NCI-H128 (cell line): ENCODE measurements around the gene GHRH.

Experiments used
- DNase-seq: peaks from one replicate; lab custom pipeline; 2025; ENCODE audit not compliant: unreplicated experiment; lab: John Stamatoyannopoulos, UW

GHRH gene

GRCh38 chr20:37263686-37264085 lies 2.1 kb upstream of the GHRH start:
- DNase-seq = no peak

GRCh38 chr20:37262505-37262904 lies 891 bp upstream of the GHRH start:
- no peak for DNase-seq

- no peak for DNase-seq
Measured at GRCh38 chr20:37260923-37261322, 691 bp downstream of the GHRH start.

DNA sequence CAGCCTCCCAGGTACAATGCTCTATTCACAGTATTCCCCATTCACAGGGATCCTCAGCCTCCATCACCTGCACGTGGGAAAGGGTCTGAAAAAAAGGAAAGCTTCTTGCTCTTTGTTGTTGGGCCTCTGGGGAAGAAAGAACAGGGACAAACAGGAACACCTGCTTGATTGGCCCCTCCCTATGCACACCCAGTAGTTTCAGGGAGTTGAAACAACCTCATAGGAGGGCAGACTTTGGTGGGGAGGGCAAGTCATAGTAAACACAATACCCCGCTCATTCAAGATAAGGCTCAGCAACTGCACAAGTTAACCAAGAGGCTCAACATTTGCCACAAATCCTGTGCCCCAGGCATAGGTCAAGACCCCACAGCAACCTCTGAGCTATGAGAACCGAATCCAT lies 1.7 kb downstream of the GHRH start:
- DNase-seq = peak; percentile 60

- no peak for DNase-seq
Measured at GRCh38 chr20:37259031-37259430, 2.6 kb downstream of the GHRH start.

DNA sequence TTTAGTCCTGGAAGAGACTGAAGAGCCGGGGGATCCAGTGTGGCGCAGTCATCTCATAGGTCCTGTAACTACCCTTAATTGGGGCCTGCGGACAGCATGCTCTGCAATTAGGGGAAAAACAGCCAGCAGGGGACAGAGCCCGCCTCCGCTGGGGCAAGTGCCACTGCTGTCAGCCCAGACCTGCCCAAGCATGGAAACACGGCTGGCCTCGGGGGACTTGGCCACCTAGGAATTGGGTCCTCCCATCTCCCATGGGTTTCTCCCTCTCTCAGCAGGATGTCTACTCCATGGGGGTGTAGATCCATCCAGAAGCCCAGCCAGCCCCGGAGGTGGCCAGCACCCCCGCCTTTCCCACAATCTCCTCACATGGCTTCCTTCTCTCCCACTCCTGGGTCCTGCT lies 3.6 kb downstream of the GHRH start:
- DNase-seq = no peak

DNA sequence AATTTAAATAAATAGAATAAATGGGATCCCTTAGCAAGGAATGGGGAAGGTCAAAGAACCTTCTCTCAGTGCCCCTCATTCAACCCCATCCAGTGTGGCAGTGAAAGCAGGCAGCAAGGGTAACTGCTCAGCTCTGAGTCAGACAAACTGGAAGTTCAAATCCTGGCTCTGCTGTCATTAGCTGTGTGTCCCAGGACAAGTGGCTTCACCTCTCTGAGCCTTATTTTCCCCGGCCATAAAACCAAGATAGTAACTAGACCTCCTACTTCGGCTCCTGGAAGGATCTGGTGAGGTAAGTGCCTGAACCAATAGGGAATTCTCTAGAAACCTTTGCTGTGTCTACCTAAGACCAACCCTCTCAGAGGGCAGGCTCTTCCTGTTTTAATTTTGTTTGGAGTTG lies 4.1 kb downstream of the GHRH start:
- DNase-seq = no peak

DNA sequence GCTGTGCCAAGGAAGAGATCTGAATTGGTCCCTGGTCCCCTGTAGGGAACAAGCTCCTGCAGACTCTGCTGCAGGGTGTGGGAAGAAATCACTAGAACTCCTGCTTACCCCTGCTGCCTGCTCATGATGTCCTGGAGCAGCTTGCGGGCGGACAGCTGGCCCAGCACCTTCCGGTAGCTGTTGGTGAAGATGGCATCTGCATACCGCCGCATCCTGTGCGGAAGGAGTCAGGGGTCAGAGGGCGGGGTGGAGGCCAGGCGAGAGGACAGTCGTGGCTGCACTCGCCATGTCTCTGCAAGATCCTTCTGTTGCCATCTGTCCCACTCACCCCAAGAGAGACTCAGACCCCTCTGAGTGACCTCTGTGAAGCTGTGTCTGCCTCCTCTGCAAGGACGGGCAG lies 5.3 kb downstream of the GHRH start:
- DNase-seq = no peak

DNA sequence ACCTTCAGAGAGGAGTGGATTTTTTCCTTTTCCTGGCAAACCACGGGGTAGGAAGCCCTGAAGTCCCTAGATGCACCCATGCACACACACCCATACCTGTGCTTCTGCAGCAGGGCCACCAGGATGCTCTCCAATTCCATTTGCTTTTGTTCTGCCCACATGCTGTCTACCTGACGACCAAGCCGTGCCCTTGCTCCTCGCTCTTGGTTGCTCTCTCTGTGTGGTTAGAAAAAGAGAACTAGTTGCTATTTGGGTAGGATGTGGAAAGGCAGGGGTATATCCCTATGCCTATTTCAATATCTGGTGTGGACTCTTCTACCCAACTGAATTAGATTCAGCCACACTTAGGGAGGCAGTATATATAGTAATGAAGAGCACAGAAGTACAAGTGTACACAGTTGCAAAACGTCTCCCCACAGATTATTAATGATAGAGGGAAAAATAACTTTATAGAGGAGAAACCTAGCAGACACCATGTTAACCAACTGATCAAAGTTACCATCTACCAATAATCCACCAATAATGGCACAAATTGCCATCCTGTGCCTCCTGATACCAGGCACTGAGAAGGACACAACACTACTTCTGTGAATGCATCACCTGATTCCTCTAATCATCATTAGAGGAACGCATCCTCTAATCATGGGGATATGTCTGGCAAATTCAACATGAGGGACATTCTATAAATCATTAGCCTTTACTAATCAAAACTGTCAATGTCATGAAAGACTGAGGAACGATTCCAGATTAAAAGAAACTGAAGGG lies 7.3 kb downstream of the GHRH start:
- DNase-seq = no peak

- no peak for DNase-seq
Measured at GRCh38 chr20:37253087-37253486, 8.5 kb downstream of the GHRH start.

DNA sequence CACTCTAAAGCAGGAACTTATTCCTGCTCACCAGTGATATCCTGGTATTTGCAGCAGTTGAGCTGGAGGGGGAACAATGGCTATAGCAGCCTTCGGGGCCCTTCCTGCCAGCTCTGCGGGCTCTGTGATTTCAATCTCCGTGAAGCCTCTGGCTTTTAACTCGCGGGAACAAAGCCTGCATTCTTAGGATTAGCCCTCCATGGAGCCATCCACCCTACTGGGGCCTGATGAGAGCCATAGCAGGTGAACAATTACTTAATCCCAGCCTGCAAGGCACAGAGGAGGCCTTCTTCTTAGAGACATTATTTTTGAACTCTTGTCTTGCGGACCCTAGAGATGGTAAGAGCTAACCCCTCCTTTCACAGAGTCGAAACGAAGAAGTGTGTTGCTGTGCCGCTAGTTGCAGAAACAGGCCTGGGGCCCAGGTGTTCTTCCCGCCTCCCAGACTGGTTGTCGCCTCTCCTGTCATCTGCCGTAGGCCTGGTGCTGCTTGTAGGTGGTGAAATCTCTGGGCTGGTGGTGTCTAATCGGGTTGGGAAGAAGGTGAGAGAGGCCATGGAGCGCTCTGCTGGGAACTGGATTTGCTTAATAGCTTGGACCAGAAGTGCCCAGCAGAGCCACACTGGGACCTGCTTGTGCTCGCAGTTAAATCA lies 9.7 kb downstream of the GHRH start:
- no peak for DNase-seq

DNA sequence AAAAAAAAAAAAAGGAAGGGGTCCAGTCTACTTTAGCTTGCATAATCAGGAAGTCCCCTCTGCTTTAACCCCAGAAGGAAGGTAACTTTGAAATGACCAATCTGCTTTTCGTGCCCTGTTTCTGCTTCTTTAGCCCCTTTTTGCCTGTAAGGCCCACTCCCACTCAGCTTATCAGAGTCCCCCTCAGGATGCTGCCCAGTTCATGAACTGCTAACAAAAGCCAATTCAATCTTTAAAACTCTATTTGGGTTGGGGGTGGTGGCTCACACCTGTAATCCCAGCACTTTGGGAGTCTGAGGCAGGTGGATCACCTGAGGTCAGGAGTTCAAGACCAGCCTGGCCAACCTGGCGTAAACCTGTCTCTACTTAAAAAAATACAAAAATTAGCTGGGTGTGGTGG lies 12.3 kb downstream of the GHRH start:
- DNase-seq = no peak

DNA sequence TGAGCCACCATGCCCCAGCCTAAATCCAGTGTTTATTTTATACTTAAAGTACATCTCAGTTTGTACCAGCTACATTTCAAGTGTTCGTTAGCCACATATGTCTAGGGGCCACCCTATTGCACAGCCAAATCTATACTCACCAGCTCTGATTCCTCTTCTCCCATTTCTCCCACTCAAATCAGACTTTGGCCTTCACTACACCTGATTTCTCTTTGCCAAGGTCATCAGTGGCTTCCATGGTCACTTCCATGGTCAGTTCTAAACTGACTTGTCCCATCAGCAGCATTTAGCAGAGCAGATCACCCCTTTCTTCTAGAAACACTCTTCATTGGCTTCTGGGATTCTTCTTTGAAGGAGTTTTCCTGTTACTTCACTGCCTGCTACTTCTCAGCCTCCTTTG lies 14.1 kb downstream of the GHRH start:
- no peak for DNase-seq

DNA sequence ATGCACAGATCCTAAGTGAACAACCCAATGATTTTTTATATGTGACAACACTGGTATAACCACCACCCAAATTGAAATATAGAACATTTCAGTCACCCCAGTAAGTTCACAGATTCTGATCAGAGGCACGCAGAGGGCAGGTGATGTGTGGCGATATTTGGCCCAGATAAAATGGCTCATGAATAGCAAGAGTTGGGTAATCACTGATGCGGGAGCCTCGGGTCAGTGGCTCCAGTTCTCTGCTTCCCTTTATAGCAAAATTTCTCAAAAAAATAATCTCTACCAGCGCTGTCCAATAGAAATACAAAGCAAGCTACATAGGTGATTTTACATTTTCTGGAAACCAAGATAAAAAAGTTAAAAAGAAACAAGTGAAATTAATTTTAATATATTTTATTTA lies 14.9 kb downstream of the GHRH start:
- DNase-seq = no peak

GRCh38 chr20:37245216-37246150 lies 16.1 kb downstream of the GHRH start:
- peak; percentile 88 for DNase-seq

- no peak for DNase-seq
Measured at GRCh38 chr20:37244572-37244957, 17.0 kb downstream of the GHRH start.

DNA sequence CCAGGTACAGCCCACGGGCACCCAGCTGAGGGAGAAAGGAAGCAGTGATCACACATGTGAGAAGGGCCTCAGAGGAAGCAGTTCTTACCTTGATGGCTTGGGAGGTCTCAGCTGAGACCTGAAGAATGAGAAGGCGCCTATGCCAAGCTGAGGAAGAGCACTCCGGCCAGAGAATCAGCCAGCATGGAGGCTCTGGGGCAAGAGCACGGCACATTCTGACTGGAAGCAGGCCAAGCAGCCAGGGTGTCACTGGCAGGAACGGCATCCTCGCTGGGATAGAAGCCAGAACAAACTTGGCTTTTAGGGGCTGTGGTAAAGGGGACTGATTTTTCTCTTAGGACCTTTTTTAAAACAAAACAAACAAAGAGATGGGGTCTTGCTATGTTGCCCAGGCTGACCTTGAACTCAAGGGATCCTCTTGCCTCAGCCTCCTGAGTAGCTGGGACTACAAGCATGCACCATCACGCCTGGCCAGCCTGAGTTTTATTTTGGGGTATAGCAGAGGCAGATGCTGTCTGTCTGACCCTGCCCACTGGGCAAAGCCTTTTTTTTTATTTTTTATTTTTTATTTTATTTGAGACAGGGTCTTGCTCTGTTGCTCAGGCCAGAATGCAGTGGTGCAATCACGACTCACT lies 17.6 kb downstream of the GHRH start:
- no peak for DNase-seq

GRCh38 chr20:37243076-37243936 lies 18.3 kb downstream of the GHRH start:
- DNase-seq = no peak

- DNase-seq = no peak
Measured at GRCh38 chr20:37242503-37242902, 19.1 kb downstream of the GHRH start.

DNA sequence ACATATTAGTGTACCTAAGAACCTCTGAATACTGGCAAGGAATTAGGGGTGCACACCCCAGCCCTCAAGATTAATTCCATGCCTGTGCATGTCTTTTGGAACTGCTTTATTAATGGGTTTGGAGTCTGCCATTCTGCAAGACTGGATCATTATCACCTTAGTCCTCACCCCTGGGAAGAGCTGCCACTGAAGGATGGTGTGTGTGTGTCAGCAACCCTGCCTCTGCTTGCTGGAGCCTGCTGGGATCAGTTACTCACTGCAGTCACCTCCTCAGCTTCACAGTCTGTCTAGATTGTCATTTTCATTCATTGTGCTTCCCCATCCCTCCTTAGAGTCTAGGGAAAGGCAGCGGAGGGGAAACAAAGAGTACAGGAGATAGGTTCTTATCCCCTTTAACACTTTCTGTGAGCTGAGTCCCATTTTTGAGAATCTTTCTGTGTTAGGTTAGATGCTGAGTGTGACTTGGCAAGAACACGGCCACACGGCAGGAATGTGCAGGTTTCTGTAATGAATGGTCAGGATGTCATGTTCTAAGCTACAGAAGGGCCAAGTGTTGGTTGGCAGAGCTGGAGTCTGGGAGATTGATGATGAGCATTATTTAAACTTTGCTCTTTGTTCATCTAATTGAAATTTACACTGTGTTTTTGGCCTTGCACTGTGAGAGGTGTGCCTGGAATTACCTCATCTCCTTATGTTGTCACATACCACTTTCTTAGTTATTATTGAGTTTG lies 21.1 kb downstream of the GHRH start:
- DNase-seq = no peak
